Measurements from ENCODE around the gene VDAC1.
"Not testable (repeated sequence)": the region's sequence is repeated elsewhere in the genome, so short reads cannot be mapped to it uniquely, and the experiment has no call there.

Gene VDAC1, protein sequence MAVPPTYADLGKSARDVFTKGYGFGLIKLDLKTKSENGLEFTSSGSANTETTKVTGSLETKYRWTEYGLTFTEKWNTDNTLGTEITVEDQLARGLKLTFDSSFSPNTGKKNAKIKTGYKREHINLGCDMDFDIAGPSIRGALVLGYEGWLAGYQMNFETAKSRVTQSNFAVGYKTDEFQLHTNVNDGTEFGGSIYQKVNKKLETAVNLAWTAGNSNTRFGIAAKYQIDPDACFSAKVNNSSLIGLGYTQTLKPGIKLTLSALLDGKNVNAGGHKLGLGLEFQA

DNA sequence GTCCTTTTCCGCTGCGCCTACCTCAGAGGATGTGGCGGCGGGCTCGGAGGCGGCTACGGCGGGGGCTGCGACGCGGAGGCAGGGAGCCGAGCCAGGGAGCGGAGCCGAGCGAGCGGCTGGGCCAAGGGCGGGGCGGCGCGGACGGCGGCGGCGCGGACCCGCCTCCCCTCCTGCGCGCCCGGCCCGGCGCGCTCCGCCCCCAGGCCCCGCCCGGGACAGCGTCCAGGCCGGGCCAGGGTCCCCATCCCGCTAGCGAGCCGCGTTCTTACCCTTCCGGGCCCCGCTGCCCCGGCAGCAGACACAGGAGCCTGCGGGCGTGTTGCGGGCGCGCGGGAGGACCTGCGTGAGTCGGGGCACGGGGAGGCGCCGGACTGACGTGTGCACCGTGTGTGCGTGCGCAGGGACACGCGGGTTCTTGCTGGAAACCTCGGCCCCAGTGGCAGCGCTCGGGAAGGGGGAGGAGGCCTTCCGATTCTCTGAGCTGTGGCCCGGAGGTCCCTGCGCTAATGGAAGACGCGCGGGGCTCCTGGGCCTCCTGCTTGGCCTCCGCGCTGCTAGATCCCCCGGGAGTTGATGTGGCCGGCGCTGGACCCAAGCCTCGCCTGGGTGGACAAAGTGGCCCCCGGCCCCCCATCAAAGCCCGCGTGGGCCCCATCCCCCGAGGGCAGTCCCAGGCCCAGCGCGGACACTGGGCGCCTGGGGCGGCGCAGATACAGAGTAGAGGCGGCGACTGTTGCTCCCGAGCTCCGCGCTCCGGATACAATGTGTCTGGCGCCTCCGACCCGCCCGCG, at the start of gene VDAC1:
Gene VDAC1, minus strand, starts transcription at position 350 of the 791 bp plus-strand sequence. CDS start 11,963 bp downstream, outside the sequence.
- peak; percentile 23 for DNase-seq

DNA sequence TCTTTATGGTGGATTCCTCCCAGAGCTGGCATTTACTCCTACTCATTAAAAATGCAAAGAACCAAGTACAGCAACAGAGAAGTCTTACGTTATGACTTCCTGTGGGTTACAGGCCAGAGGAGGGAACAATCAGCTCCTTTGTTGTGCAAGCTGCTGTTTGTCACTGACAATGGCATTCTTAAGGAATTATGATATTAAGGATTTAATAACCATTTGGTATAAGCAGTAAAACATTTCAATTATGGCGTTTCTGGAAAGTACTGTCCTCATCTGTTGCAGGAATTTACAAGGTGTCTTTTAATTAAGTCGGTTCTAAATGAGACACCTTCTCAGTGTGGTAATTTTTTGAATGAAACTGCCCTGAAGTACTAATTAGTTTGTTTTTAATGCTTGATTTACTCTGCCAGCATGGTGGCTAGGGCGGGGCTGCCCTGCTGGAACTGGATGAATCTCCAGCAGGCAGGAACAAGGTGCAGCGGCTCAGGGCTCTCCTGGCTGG, 49.1 kb upstream of the VDAC1 start:
- DNase-seq = no peak

DNA sequence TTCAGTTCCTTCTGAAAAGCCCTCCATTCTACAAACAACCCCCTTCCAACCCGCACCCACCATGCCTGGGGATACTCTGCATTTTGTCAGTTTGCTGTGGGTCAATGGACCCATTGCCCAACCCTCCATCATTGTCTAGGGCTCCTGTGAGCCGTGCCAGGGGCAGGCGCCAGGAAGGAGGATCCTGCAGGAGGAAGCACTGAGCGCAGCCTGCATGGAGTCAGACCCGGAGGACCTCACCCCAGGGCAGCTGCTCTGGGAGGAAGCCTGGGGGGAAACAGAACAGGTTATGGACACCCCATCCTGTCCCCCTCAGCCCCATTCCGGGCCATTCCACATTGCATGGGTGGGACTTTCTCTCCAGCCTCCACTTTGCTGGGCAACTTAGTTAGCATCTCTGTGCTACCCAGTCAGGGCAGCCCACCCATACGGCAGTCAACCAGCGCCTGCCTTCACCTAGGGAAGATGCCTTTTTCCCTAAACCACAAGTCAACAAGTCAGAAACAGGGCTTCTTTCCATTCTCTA, 48.6 kb upstream of the VDAC1 start:
- DNase-seq = no peak

DNA sequence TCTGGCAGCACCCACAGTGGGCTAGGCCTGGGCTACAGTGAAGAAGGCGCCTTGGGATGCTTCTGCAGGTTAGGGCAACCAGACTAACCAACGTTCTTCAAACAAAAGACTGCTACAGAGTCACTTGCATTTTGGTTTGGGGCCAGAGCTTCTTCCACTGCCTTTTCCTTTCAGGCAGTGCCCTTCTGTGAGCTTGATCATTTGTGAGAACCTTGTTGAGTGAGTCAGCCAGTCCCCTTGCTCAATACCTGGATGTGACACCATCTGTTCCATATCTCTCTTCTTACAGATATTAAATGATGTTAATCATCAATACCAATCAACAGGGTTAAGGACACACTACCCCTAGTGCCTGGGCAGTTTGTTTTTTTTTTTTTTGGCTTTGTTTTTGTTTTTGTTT, 46.5 kb upstream of the VDAC1 start:
- DNase-seq = no peak

DNA sequence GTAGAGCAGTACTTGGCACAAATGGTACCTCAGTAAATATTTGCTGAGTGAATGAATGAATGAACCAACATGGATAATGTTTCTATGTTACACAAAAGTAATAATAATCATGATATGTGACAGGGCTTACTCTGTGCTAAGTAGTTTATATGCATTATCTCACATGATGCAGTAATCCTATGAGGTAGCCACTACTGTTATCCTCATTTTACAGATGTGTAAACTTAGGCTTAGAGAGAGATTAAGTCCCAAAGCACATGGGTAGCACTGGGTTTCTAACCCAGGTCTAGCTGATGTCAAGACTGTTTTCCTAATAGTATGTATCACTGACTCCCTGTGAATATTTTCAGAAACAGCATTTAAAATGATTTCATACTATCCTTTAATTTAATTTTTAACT, 44.1 kb upstream of the VDAC1 start:
- no peak for DNase-seq

DNA sequence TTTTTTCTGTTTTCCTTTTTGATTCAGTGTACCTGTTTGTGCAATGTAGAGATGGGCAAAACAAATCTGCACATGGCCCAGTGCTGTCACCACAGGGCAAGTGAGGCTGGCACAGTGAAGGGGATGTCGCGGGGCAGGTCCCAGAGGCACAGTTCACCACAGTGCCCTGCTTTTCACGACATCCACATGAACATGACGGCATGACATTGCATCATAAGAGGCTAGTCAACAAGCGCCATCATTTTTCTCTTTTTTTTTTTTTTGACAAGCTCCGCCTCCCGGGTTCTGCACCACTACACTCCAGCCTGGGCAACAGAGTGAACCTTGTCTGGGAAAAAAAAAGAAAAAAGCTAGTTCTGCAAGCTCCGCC, 42.9 kb upstream of the VDAC1 start:
- no peak for DNase-seq

DNA sequence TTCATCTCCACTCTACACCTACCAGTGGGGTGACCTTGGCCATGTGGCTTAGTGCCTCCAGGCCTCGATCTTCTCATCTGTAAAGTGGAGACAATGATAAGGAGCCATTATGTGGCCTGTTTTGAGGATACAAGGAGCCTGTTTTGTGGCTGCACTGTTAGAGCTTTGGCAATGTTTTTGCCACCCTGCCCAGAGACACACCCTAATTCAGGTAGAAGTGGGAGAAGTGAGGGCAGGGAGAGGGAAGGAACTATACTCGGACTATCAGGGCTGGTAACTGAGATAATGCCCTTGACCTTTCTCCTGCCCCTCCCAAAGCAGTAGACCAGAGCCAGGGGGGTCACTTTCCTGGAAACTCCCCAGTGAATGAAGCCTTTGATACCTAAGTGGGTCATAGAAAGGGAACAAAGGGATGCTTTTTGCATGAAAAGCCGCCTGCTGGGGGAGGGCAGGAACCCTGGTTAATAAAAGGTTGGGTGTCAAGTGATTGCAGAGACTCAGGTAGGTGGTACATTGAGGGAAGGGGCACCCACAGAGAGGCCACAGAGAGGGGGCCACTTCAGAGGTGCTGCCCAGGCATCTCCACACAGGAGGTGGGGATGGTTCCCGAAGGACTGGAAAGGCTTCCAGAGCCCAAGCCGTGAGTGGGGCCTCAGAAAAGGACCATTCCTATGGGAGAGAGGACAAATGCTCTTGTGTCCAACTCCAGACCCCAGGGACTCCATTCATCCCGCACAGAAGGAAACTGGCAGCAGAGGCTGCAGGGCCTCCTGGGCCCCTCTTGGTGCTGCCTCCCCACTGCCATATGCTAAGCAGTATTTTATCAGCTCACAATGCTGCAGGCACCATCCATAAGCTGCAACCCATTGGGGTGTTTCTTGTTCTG, 42.3 kb upstream of the VDAC1 start:
- DNase-seq = no peak

DNA sequence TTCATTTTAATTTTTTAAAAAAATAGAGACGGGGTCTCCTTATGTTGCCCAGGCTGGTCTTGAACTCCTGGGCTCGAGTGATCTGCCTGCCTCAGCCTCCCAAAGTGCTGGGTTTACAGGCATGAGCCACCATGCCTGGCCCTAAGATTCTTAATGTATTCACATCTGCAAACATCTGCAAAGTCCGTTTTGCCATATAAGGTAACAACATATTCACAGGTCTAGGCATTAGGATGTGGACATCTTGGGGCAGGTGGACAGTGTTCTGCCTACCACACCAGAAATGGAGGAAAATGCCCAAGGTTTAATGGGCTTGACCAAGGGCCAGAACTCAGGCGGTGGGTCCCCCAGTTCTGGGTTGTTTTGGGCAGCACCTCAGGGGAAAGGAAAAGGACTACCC, 41.6 kb upstream of the VDAC1 start:
- DNase-seq = no peak

DNA sequence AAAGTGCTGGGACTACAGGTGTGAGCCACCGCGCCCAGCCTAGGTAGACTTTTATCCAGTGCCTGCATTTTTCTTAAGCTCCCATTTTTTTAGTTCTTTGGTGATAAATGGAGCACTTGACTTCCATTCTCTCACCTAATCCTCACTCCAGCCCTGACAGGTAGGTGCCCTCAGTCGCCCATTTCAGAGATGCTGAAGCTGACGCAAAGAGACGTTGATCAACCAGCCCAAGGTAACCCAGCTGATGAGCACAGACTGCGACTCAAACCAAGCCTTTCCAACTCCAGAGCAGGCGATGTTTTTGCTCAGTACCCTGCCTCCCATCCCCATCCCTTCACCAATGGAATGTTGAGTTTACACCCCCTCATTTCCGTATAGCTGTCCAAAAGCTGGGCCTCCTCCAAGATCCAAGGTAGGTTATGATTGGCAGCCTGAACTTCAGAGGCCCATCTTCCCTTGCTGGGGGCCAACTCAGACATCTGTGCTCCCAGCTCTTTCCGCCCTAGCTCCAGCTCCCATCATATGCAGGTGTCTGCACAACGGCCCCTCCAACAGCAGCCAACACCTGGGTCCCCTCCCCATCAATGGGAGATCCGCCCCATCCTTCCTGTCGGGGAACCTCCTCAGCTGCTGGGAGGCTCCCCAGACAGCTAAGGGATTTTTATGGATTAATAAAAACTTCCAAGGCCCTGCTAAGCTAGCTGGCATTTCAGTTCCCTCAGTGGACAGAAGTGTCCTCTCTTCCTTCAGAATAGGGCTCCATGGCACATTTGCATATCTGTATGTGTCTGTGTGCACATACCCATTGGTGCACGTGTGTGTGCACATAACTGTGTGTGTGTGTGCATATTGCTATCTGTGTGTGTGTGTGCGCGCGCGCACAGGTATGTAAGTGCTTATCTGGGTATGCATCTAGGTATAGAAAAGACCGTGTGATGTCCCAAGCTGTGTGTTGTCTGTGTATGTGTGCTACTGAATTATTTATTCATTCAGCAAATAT, 39.3 kb upstream of the VDAC1 start:
- DNase-seq = no peak

DNA sequence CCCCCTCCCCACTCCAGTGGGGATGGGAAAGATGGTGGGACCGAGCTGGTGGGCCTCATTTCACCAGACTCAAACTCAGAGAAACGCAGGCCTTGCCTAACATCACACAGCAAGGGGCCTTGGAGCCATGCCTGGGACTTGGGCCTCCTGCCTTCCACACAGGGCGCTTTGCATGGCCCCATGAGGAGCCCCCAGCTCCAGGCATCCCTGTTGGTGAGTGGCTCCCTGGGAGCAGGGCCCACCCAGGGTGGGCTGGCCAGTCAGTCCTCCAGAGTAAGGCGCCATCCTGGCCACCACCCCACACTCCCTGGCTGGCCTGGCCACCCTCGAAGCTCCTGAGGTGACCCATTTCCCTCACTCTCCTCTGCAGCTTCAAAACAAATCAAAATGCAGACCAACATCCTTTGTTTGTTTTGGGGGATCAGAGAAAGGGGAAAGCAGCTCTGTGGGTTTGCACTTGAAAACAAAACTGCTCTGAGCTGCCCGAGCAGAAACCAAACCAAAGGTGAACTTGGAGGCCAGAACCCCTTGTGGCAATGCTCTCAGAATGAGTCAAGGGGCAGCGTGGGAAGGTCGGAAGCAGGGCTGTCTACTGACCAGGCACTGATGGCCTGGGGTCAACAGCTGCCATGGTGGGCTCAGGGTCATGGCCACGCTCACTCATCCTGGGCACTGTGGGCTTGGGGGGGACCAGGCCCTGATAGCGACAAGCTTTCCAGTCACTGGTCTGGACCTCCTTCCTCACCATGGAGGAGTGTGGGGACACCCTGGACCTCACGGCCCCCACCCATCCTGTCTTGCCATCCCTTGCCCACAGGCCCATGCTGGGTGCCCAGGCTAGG, 37.0 kb upstream of the VDAC1 start:
- no peak for DNase-seq

DNA sequence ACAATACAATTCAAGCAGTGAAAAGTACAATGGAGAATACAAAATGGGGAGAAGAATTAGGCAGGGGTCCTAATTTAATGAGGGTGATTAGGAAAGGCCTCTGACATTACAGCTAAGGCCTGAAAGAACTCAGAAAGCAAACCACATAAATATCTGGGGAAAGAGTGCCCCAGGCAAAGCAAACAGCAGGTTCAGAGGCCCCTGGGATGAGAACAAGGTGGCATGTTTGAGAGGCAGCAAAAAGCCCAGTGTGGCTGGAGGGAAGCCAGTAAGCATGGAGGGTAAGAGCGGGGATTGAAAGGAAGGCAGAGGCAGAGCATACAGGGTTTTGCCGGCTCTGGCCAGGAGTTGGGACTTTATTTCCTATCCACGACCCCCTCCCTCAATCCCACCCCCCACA, 33.4 kb upstream of the VDAC1 start:
- DNase-seq = no peak

DNA sequence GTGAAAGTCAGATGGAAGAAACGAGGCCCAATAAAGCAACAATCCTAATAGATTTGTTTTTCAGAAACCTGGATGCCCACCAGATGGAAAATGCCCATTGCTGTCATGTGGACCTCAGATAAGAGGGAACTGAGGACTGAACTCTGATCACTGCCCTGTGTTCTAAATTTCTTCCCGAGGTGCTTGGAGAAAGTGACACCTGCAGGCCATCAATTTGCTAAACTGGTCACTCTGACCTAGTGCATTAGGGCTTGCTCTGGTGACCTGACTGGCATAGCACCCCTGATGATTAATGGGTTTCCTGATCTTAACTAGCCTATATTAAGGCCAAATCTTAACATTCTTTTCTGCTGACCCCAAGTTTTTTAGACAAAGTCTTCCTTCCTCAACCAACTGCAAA, 32.4 kb upstream of the VDAC1 start:
- DNase-seq = no peak

DNA sequence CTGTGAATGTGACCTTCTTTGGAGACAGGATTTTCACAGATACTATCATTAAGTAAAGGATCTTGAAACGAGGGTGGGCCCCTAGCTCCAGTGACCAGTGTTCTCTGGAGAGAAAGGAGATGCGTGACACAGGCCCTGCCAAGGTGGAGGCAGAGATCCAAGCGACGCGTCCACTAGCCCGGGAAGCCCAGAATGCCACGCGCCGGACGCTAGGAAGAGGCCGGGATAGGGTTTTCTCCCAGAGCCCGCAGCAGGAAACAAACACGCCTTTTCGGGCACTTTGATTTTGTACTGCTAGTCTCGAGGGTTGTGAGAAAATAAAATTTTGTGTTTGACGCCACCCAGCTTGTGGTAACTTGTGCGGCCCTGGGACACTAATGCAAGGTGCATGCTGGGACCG, 29.6 kb upstream of the VDAC1 start:
- DNase-seq = no peak

DNA sequence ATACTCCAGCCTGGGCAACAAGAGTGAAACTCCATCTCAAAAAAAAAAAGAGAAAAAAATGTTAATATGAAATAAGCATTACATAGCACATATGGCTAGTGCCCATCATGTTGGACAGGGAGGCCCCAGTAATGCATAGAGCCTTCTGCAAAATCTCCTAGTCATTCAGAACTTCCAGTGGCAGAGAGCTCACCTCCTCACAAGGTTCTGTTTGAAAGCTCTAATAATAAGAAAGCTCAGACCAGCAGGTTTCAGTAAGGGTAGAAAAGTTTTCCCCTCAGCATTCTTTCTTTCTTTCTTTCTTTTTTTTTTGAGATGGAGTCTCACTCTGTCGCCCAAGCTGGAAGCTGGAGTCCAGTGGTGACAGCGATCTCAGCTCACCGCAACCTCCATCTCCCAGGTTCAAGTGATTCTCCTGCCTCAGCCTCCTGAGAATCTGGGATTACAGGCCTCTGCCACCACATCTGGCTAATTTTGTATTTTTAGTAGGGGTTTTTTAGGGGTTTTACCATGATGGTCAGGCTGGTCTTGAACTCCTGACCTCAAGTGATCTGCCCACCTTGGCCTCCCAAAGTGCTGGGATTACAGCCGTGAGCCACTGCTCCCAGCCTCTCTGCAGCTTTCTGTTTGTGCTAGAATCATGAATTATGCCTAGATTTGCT, 25.7 kb upstream of the VDAC1 start:
- DNase-seq = not testable (repeated sequence)

DNA sequence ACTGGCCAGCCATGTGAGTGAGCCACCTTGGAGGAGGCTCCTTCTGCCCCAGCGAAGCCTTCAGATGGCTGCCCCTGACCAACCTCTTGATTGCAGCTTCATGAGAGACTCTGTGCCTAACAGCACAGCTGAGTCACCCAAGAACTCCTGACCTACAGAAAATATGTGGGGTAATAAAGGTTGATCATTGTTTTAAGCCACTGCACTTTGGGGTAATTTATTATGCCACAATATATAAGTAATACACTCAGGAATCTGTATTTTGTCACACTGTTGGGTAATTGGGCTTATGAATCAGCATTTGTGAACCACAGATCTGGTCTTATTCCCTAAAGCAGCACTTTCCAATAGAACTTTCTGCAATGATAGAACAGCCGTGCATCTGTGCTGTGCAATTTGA, 24.4 kb upstream of the VDAC1 start:
- no peak for DNase-seq

DNA sequence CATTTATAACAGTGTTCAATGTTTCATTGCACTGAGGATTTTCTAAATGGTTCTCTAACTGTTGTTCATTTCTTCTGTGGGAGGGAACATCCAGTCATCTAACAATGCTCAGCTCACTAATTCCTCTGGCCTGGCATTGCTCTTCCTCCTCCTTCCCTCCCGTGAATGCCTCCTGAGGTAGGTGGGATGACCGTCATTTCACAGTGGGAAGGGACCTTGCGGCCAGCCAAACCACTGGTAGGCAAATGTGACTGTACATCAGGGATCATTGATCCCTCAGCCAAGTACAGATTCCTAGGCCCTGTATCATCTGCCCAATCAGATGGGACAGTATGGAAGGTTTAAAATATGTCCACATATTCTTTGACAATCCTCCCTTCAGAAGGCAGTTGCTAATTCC, 23.7 kb upstream of the VDAC1 start:
- DNase-seq = no peak

DNA sequence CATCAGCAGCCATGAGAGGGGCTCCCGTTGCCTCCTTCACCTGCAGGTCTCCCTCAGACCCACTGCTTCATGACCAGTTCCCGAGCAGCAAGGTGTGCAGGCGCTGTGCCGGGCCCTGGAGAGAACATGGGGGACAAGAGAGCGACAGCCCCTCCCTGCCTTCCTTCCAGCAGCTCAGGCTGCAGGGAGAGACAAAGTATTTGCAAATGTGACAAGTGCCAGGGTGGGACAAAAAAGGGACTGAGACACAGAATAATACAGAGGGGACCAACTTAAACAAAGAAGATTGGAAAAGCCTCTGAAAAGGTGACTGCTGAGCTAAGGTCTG, 22.5 kb upstream of the VDAC1 start:
- no peak for DNase-seq

DNA sequence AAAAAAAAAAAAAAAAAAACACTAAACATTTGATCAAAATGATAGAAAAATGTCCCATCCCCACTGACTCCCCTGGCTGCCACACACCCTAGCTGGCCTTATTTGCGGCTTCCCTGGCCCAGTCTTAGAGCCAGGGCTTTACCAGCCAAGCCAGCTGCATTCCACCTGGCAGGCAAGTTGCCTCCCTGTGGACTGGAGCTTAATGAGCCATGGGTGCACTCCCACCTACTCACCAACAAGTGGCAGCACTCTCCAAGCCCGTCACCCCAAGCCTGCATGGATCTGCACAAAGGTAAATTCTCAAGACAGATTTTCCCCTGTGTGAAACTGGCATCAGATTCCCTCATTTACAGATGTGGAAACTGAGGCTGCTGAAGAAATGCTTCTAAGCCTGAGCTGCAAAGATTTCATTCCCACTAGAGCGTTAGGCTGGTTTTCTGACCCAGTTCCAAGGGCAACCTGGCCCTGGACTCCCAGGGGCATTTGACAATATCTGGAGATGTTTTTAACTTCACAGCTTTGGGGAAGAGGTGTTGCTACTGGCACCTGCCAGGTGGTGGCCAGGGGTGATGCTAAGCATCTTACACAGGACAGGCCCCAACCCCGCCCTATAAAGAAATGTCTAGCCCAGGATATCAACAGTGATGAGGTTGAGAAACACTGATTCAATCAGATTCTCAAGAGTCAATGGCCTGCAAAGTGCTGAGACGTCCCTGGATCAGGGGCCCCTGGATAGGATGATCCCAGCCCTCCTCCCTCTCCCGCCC, 21.9 kb upstream of the VDAC1 start:
- no peak for DNase-seq

DNA sequence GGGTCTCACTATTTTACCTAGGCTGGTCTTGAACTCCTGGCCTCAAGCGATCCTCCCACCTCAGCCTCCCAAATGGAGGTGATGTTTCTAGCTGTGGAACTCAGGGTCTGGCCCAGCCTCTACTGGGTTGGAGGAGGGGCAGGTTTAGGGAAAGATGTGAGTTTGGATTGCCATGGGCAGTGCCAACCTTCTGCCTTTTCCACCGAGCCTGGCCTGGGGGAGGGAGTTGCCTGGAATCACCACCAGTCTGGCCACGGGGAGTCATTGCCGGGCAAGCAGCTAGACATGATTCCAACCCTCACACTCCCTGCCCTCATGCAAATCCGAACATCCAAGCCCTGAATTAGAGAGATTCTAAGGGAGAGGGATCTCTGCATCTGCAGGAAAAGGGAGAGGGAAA, 21.0 kb upstream of the VDAC1 start:
- DNase-seq = no peak

DNA sequence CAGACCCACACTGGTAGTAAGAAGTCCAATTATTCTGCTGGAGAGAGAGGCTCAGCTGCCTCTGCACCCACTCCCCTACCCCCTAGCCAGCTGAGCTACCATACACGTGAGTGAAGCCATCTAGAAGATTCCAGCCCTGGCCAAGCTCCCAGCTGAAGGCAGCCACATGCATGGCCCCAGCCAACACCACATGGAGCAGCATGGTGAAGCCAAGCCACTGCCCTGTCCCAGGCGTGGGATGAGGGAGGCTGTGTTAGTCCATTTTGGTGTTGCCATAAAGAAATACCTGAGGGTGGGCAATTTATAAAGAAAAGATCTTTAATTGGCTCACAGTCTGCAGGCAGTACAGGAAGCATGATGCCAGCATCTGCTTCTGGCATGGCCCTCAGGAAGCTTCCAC, 20.0 kb upstream of the VDAC1 start:
- DNase-seq = no peak

Measured in NCI-H2107 (cell line).